Caco-2 (cell line): ENCODE results near the gene RUNX2. TPM values are rescaled to one million over a fixed set of nuclear protein-coding genes. Genes with fewer than 3 reads are reported as not detected.

Experiments
- BruUV-seq: library from RNA; stranded (reverse); fragments of 400-500 nt; replicated peaks from 2 replicates; lab custom pipeline; 2021; lab: Mats Ljungman, UMichigan
- CTCF ChIA-PET: fragments of 300-600 bp; sonication (Branson Sonifier 250); formaldehyde crosslinking; loops from one replicate; lab custom pipeline; 2022; ENCODE audit warnings: antibody characterized with exemption; lab: Charles Lee
- POLR2A ChIA-PET: fragments of 300-600 bp; sonication (Branson Sonifier 250); formaldehyde crosslinking; loops from one replicate; lab custom pipeline; 2022; ENCODE audit warnings: antibody characterized with exemption; lab: Charles Lee
- DNase-seq, 2 experiments: peaks; one replicate each; pipeline versions ENCODE4 v3.0.0 to v3.0.0-alpha.2; 2020 to 2022
- H3K27me3 ChIP-seq: replicated peaks from 2 replicates; pipeline ENCODE4 v1.6.0; 2011; ENCODE audit warnings: low read length; ENCODE audit not compliant: control insufficient read depth, insufficient read depth
- H3K36me3 ChIP-seq: 2 replicates; pipeline ENCODE4 v1.5.1; 2011; ENCODE audit warnings: low read length; ENCODE audit not compliant: control insufficient read depth, insufficient read depth
- H3K4me1 ChIP-seq: fragments of 250-450 bp; sonication (Bioruptor Pico); 2 replicates; pipeline ENCODE4 v1.5.1; 2020; ENCODE audit warnings: mild to moderate bottlenecking
- H3K4me3 ChIP-seq: 2 replicates; pipeline ENCODE4 v1.5.1; 2011; ENCODE audit warnings: low read depth, mild to moderate bottlenecking, control low read depth, low read length
- H3K9me3 ChIP-seq: fragments of 250-450 bp; sonication (Bioruptor Pico); 2 replicates; pipeline ENCODE4 v1.5.1; 2020; ENCODE audit warnings: mild to moderate bottlenecking, moderate library complexity
- H3K27ac Mint-ChIP-seq: one replicate; pipeline ENCODE4 v1.8.0; 2022; ENCODE audit warnings: mixed read lengths; ENCODE audit not compliant: unreplicated experiment
- H3K27me3 Mint-ChIP-seq: one replicate; pipeline ENCODE4 v1.8.0; 2022; ENCODE audit warnings: mixed read lengths; ENCODE audit not compliant: insufficient read depth, unreplicated experiment
- H3K36me3 Mint-ChIP-seq: one replicate; pipeline ENCODE4 v1.8.0; 2022; ENCODE audit warnings: mild to moderate bottlenecking, mixed read lengths; ENCODE audit not compliant: insufficient read depth, unreplicated experiment
- H3K4me1 Mint-ChIP-seq: one replicate; pipeline ENCODE4 v1.8.0; 2022; ENCODE audit warnings: low read depth, mixed read lengths; ENCODE audit not compliant: unreplicated experiment
- H3K4me3 Mint-ChIP-seq: one replicate; pipeline ENCODE4 v1.8.0; 2022; ENCODE audit warnings: mild to moderate bottlenecking, moderate library complexity, mixed read lengths; ENCODE audit not compliant: unreplicated experiment
- H3K9me3 Mint-ChIP-seq: one replicate; pipeline ENCODE4 v1.8.0; 2022; ENCODE audit warnings: mixed read lengths; ENCODE audit not compliant: unreplicated experiment
- intact Hi-C: fragments of 100-400 bp; cut with micrococcal nuclease; formaldehyde crosslinking; loops from one replicate; pipeline ENCODE4 v1.10.0; 2022; ENCODE audit not compliant: unreplicated experiment
- total RNA-seq: library from RNA; stranded (reverse); gene quantifications from 2 replicates; pipeline ENCODE4 v1.2.3, GENCODE V29; 2022
- TF ChIP-seq, protein P1 (sequence below), 2 experiments: fragments of 200-600 bp in 1 of 2; IDR thresholded peaks; 1 replicate in 1 of 2; 2 replicates in 1 of 2; pipeline versions ENCODE4 v1.5.1 to v1.8.0; 2011 to 2022; ENCODE audit warnings: antibody characterized with exemption in 1 of 2, control low read depth in 1 of 2, inconsistent platforms in 1 of 2, low read depth in 1 of 2, low read length in 1 of 2, mild to moderate bottlenecking in 1 of 2, moderate library complexity in 1 of 2; ENCODE audit not compliant: insufficient read depth in 1 of 2, severe bottlenecking in 1 of 2, unreplicated experiment in 1 of 2

The RUNX2 gene
- total RNA-seq, 1 experiment from 2014 or later = not detected

DNA sequence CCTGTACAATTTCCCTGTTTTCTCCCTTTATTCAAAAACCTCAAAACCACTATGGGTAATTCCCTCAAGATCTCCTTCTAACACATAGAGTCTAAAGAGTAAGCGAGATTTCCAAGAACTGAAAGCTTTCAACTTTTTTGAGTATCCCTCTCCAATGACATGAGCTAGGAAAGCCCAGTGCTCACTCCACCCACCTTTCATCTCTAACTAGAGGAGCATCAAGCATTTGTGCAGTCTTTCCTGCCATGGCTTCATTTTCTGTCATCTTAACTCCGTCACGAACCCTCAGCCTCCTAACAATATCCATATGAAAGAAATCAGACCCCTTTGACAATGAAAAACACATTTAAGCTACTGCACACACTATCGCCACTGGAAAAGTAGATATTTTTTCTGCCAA lies 141.5 kb downstream of the RUNX2 start:
- POLR2A ChIA-PET = interaction anchor here (0.6 kb wide), 1 partner anchor 196 kb away, joined by 3 read pairs; no protein-coding TSS in a partner anchor
- CTCF ChIA-PET = no interaction called here
- Mint-ChIP-seq H3K9me3 (no peaks in the 10 kb centered on the region), H3K4me3 (no peak overlapping the region), H3K27me3 (no peaks in the 10 kb centered on the region), H3K4me1 (no peaks in the 10 kb centered on the region), H3K27ac (no peak overlapping the region), H3K36me3 (no peaks in the 10 kb centered on the region)
- TF ChIP-seq, protein P1, sequence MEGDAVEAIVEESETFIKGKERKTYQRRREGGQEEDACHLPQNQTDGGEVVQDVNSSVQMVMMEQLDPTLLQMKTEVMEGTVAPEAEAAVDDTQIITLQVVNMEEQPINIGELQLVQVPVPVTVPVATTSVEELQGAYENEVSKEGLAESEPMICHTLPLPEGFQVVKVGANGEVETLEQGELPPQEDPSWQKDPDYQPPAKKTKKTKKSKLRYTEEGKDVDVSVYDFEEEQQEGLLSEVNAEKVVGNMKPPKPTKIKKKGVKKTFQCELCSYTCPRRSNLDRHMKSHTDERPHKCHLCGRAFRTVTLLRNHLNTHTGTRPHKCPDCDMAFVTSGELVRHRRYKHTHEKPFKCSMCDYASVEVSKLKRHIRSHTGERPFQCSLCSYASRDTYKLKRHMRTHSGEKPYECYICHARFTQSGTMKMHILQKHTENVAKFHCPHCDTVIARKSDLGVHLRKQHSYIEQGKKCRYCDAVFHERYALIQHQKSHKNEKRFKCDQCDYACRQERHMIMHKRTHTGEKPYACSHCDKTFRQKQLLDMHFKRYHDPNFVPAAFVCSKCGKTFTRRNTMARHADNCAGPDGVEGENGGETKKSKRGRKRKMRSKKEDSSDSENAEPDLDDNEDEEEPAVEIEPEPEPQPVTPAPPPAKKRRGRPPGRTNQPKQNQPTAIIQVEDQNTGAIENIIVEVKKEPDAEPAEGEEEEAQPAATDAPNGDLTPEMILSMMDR (IDR thresholded peaks at IDR 0.05; ENCODE audit: insufficient read depth in 1 of 2, low read depth in 1 of 2, low read length in 1 of 2, severe bottlenecking in 1 of 2, unreplicated experiment in 1 of 2) = no peak
- Histone ChIP-seq H3K4me3 (no peak overlapping the region), H3K4me1 (no peaks in the 10 kb centered on the region), H3K27me3 (no peaks in the 10 kb centered on the region), H3K9me3 (no peaks in the 10 kb centered on the region), H3K36me3 (no peaks in the 10 kb centered on the region)
- intact Hi-C loops = no loop called here
- BruUV-seq = no TSS peak
- DNase-seq = no peak

DNA sequence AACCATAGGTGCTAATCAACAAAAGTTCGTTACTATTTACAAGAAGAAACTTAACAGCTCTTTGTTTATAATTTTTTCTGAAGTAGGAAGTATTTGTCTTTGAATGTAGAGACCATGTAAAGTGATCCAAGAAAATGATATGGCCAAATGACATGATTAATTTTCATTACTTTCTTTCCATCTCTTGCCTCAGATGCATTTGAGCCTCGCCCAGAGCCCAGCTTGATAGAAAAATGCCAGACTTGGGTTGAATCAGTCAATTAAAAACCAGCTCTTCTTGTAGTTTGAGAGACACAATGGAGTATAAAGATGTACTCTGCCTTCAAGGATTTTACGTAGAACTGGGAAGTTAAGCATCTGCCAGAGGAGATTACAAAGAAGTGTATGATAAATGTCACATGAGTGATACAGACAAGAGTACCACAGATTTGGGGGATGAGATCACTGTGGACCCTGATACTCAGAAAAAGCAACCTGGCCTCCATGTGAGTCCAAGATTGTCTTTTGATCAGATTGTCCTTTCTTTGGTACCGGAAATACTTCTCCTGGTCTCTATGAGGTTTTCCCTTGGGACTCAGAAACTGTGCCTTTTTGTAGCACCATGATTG lies 142.1 kb downstream of the RUNX2 start:
- intact Hi-C loops = no loop called here
- H3K27ac Mint-ChIP-seq = no peak overlapping the region

DNA sequence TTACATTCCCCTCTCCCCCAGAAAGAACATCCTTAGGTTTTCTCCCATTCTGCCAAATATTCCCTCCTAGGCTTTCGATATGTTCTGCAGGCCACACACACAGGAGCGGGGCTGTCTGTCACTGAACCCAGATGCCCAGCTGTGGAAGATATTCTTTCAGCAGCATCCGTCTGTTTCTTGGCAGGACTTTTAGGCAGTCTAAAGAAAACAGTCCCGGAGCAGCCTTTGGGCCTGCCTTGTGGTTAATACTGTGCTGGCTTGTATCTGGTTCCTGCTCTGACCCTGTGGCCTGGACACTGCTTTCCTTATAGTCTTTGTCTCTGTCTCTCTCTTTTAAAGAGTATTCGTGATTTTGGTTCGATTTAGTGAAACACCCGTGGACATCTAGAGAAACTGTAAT lies 144.3 kb downstream of the RUNX2 start:
- no peaks in the 10 kb centered on the region for H3K27me3 ChIP-seq
- TF ChIP-seq, protein P1 (IDR thresholded peaks at IDR 0.05; ENCODE audit: insufficient read depth in 1 of 2, low read depth in 1 of 2, low read length in 1 of 2, severe bottlenecking in 1 of 2, unreplicated experiment in 1 of 2) = no peak
- H3K27me3 Mint-ChIP-seq = no peaks in the 10 kb centered on the region
- no peaks in the 10 kb centered on the region for H3K9me3 Mint-ChIP-seq
- ChIA-PET POLR2A (no interaction called here), CTCF (no interaction called here)
- no peak overlapping the region for H3K4me3 ChIP-seq
- no peak overlapping the region for H3K27ac Mint-ChIP-seq
- H3K4me1 Mint-ChIP-seq = no peaks in the 10 kb centered on the region
- intact Hi-C loops = no loop called here
- H3K4me1 ChIP-seq = no peaks in the 10 kb centered on the region
- BruUV-seq = no TSS peak
- H3K9me3 ChIP-seq = no peaks in the 10 kb centered on the region
- DNase-seq = no peak
- H3K4me3 Mint-ChIP-seq = no peak overlapping the region
- no peaks in the 10 kb centered on the region for H3K36me3 ChIP-seq
- no peaks in the 10 kb centered on the region for H3K36me3 Mint-ChIP-seq

More for the DNA sequence above, 142.1 kb downstream of the RUNX2 start:
- Mint-ChIP-seq H3K27me3 (no peaks in the 10 kb centered on the region), H3K4me1 (no peaks in the 10 kb centered on the region), H3K4me3 (no peak overlapping the region), H3K9me3 (no peaks in the 10 kb centered on the region), H3K36me3 (no peaks in the 10 kb centered on the region)
- CTCF ChIA-PET = no interaction called here
- H3K27me3 ChIP-seq = no peaks in the 10 kb centered on the region
- POLR2A ChIA-PET = interaction anchor here (0.6 kb wide), 1 partner anchor 196 kb away, joined by 3 read pairs; no protein-coding TSS in a partner anchor
- DNase-seq = no peak
- BruUV-seq = no TSS peak
- H3K4me1 ChIP-seq = no peaks in the 10 kb centered on the region
- H3K4me3 ChIP-seq = no peak overlapping the region
- H3K36me3 ChIP-seq = no peaks in the 10 kb centered on the region
- H3K9me3 ChIP-seq = no peaks in the 10 kb centered on the region
- TF ChIP-seq, protein P1 (IDR thresholded peaks at IDR 0.05; ENCODE audit: insufficient read depth in 1 of 2, low read depth in 1 of 2, low read length in 1 of 2, severe bottlenecking in 1 of 2, unreplicated experiment in 1 of 2) = no peak
